ENCODE measurements around the gene ARID3C. TPM values are rescaled to one million over a fixed set of nuclear protein-coding genes. Genes with fewer than 3 reads are reported as not detected.
A peak's percentile ranks its signal among the peaks of the same experiment; 100 is the strongest.

The ARID3C gene, protein sequence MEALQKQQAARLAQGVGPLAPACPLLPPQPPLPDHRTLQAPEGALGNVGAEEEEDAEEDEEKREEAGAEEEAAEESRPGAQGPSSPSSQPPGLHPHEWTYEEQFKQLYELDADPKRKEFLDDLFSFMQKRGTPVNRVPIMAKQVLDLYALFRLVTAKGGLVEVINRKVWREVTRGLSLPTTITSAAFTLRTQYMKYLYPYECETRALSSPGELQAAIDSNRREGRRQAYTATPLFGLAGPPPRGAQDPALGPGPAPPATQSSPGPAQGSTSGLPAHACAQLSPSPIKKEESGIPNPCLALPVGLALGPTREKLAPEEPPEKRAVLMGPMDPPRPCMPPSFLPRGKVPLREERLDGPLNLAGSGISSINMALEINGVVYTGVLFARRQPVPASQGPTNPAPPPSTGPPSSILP
- under 1 TPM; 0.15 to 0.18 TPM for total RNA-seq

DNA sequence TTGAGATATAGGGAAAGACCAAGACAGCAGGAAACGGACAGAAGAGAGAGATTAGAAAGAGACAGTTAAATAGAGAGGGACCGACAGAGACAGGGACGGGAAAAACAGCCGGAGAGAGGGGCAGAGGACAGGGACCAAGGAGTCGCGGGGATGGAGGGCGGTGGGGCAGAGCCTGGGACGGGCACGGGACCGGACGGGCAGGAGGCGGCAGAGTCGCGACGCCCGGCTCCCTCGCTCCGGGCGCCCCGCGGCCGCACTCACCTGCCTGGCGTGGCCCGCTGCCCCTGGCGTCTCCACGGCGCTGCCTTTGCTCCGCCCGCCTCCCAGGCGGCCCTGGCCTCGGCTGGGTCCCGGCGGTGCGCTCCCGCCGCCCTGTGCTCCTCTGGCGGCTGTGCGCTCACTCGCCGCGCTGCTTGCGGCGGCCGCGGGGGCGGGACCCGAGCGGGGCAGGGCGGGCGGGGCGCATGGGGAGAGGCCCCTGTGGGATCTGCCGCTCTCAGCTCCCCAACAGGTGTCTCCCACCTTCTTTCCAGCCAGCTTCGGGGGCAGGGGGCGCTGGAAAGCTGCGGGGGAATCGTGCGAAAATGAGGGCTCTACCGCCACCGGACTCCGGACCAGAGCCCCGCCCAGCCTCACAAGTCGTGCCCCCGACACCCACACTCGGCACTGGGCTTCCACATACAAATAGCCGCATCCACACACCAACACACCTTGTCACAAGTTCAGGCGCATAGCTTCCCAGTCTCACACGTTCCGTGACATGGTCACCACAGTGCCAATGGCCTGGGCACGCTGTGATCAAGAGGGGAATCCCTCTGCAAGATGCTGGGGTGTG lies at the start of gene ARID3C:
Gene ARID3C (minus strand): TSS at position 411 of the 835 bp plus-strand sequence. CDS start 1,052 bp downstream, outside the sequence.
- Mint-ChIP-seq H3K27me3 (peaks cover 60% of the 10 kb centered on the region), H3K4me1 (peaks cover 17% of the 10 kb centered on the region), H3K9me3 (no peaks in the 10 kb centered on the region), H3K27ac (no peak within 1 kb of the TSS), H3K4me3 (peak within 1 kb of the TSS; percentile 71), H3K36me3 (ENCODE audit: low read depth) (peaks cover 5% of the 10 kb centered on the region)
- ChIA-PET POLR2A (interaction anchor here (1.4 to 3.8 kb wide), 3 partner anchors 8 to 18 kb away, joined by 3 to 17 read pairs (median 6); partner anchors contain the start of genes DCTN3, GALT and SIGMAR1), CTCF (interaction anchor here (0.7 to 3.4 kb wide), 5 partner anchors 9 to 18 kb away, joined by 3 to 8 read pairs (median 4); partner anchors contain the start of genes GALT, RPP25L and SIGMAR1)
- DNase-seq = peak; percentile 45

DNA sequence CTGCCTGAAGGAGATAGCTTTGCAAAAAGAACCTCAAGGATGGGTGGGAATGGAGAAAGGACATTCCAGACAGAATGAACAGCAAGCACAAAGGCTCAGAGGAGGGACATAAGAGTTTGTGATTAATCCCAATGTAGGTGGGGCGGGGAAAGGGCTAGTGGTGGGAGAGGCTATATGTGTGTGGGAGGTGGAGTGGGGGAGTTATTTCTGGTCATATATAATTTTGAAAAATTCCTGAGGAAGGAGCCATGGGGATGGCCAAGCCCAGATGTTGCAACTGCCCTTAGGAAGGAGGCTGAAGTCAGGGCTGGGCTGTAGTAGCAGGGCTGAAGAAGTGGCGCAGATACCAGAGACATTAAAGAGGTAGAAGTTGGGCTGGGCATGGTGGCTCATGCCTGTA lies 47.0 kb upstream of the ARID3C start:
- H3K27me3 Mint-ChIP-seq = no peaks in the 10 kb centered on the region
- no peak overlapping the region for H3K27ac Mint-ChIP-seq
- CTCF ChIA-PET = interaction anchor here (3.1 kb wide), 1 partner anchor 26 kb away, joined by 22 read pairs; no protein-coding TSS in a partner anchor
- H3K36me3 Mint-ChIP-seq (ENCODE audit: low read depth) = peaks cover 2% of the 10 kb centered on the region
- H3K9me3 Mint-ChIP-seq = no peaks in the 10 kb centered on the region
- H3K4me3 Mint-ChIP-seq = no peak overlapping the region
- peaks cover 2% of the 10 kb centered on the region for H3K4me1 Mint-ChIP-seq
- POLR2A ChIA-PET = interaction anchor here (1.1 to 1.3 kb wide), 2 partner anchors 11 to 12 kb away, joined by 3 read pairs; no protein-coding TSS in a partner anchor
- no peak for DNase-seq

DNA sequence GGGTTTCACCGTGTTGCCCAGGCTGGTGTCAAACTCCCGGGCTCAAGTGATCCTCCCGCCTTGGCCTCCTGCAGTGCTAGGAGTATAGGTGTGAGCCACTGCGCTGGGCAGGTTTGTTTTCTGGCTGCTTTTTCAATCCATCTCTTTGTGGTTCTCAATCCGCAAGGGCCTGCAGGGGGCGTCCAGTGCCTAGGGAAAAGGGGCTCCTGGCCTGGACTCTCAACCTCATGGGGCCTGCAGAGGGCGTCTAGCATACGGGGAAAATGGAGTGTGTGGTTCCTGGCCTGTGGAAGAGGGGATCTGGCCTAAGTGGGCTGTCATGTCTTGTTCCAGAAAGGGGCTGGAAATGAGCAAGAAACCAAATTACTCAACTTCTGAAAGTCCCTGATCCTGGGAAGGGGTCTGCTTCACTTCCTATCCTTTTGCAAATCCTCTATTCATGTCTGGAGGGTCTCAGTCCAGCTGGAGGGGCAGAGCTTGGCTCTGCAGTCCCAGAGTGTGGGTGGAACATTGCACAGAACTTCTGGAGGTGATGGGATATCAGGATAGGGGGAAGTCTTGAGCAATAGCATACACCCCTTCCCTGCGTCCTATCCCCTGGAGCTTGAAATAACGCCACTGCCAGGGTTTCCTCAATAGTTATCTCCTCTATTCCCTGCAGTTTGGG lies 46.3 kb upstream of the ARID3C start:
- CTCF ChIA-PET = interaction anchor here (3.1 kb wide), 1 partner anchor 27 kb away, joined by 22 read pairs; no protein-coding TSS in a partner anchor

DNA sequence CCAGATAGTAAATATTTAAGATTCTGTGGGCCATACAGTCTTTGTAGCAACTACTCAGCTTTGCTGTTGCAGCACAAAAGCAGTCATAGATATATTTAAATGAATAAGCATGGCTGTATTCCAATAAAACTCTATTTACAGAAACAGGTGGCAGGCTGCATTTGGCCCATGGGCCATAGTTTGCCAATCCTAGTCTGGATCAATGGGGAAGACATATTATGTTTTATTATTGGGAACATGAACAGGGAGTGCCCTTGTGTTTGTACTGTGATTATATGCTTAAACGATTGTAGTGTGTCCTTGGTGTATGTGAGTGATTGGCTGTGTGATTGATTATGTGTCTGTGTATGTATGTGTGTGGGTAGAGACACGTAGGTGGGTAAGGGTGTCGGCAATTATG lies 45.6 kb upstream of the ARID3C start:
- Mint-ChIP-seq H3K36me3 (ENCODE audit: low read depth) (peaks cover 8% of the 10 kb centered on the region), H3K9me3 (peaks cover 2% of the 10 kb centered on the region), H3K4me3 (no peak overlapping the region), H3K4me1 (peaks cover 2% of the 10 kb centered on the region), H3K27me3 (no peaks in the 10 kb centered on the region), H3K27ac (no peak overlapping the region)
- DNase-seq = no peak
- ChIA-PET POLR2A (no interaction called here), CTCF (interaction anchor here (3.1 kb wide), 1 partner anchor 28 kb away, joined by 22 read pairs; no protein-coding TSS in a partner anchor)

More for the DNA sequence above, 46.3 kb upstream of the ARID3C start:
- H3K27me3 Mint-ChIP-seq = no peaks in the 10 kb centered on the region
- H3K27ac Mint-ChIP-seq = no peak overlapping the region
- peak; percentile 46 for DNase-seq
- peaks cover 2% of the 10 kb centered on the region for H3K36me3 Mint-ChIP-seq (ENCODE audit: low read depth)
- H3K4me3 Mint-ChIP-seq = no peak overlapping the region
- peaks cover 2% of the 10 kb centered on the region for H3K4me1 Mint-ChIP-seq
- POLR2A ChIA-PET = interaction anchor here (1.1 to 1.3 kb wide), 2 partner anchors 10 to 11 kb away, joined by 3 read pairs; no protein-coding TSS in a partner anchor
- no peaks in the 10 kb centered on the region for H3K9me3 Mint-ChIP-seq

DNA sequence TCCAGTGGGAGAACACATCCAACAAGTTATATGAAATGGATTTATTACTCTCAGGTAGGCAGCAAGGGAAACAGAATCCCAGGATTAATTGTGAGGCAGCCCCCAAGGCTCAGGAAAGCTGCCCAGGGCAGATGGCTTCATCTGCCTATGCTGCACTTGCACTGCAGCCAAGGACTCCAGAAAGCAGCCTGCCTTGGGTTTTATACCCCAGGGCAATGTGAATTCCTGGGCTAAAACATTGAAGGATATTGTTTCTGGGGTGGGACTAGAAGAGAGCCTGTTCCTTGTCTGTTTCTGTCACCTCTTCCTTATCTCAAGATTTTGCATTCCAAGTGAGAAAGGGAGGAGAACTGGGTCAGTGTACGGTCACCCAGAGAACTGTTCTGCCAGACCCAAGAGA lies 42.4 kb upstream of the ARID3C start:
- no peak for DNase-seq
- peaks cover 8% of the 10 kb centered on the region for H3K9me3 Mint-ChIP-seq
- H3K4me3 Mint-ChIP-seq = no peak overlapping the region
- ChIA-PET POLR2A (no interaction called here), CTCF (interaction anchor here (1.8 kb wide), 1 partner anchor 37 kb away, joined by 5 read pairs; no protein-coding TSS in a partner anchor)
- H3K27me3 Mint-ChIP-seq = no peaks in the 10 kb centered on the region
- no peak overlapping the region for H3K27ac Mint-ChIP-seq
- H3K36me3 Mint-ChIP-seq (ENCODE audit: low read depth) = peaks cover 26% of the 10 kb centered on the region
- H3K4me1 Mint-ChIP-seq = peaks cover 12% of the 10 kb centered on the region

DNA sequence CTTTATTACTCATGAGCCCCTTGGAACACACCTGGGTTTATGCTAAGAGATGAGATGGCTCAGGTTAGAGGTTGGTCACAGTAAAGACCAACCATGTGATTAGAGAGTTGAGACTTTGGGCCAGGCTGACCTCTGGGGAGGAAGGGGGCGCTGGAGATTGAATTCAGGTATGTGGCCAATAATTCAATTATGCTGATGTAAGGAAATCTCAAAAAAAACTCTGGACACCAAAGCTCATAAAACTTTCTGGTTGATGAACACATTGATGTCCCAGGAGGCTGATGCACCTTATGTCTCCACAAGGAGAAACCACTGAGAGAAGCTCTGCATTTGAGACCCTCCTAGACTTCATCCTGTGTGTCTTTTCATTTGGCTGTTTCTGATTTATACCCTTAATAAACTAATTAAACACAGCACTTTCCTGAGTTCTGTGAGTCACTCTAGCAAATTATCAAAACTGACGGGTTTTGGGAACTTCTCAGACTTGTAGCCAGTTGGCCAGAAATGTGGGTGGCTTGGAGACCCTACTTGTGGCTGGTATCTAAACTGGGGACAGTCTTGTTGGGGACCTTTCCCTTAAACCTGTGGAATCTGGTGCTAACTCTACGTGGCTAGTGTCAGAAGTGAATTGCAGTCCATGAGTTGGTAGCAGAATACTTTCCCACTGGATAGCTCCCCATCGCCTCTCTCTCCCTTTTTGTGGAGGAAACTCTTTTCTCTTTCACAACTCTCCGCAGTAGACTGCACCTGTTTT lies 41.1 kb upstream of the ARID3C start:
- no peaks in the 10 kb centered on the region for H3K27me3 Mint-ChIP-seq
- POLR2A ChIA-PET = no interaction called here
- CTCF ChIA-PET = interaction anchor here (1.2 to 1.8 kb wide), 3 partner anchors 9 to 36 kb away, joined by 3 to 6 read pairs (median 5); no protein-coding TSS in a partner anchor
- peaks cover 17% of the 10 kb centered on the region for H3K4me1 Mint-ChIP-seq
- no peak for DNase-seq
- H3K9me3 Mint-ChIP-seq = peaks cover 8% of the 10 kb centered on the region
- no peak overlapping the region for H3K4me3 Mint-ChIP-seq
- peaks cover 28% of the 10 kb centered on the region for H3K36me3 Mint-ChIP-seq (ENCODE audit: low read depth)
- no peak overlapping the region for H3K27ac Mint-ChIP-seq

DNA sequence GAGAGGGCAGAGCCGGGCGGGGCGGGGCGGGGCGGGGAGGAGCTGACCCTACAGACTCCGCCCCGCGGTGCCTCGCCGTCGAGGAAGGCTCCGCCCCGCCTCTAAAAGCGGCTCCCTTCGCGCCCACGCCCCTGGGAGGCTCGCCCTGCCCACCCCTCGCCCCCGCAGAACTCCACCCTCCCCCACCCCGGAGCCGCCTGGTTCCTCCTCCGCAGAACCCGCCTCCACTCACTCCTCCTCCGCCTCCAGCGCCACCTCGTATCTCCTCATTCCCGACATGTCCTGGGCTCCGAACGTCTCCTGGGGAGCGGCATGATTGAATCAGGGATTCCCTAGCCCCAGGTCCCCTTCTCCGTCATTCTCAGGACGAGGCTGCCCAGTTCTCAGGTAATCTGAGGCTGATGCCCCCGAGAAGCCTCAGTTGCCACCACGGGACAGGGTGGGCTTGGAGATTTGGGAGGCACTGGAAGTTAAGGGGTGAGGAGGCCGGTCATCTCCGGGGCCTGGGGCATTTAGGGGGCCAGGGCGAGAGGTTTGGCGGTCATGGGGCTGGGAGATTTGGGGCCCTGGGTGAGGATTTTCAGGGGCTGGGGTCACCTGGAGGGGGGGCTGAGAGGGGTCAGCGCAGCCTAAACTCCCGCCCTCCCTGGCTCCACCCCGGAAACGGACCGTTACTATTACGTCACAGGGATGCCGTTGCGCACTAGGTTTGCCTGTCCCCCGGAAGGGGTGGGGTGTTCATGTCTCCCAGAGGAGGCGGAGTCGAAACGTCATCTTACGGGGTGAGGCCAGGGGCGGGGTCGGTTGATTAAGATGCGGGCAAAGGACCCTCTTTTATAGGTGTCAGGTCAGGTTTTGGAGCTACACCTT lies 36.8 kb upstream of the ARID3C start:
- Mint-ChIP-seq H3K27ac (peak overlapping the region; percentile 80), H3K27me3 (no peaks in the 10 kb centered on the region), H3K36me3 (ENCODE audit: low read depth) (peaks cover 37% of the 10 kb centered on the region), H3K4me1 (peaks cover 50% of the 10 kb centered on the region), H3K4me3 (peak overlapping the region; percentile 85), H3K9me3 (peaks cover 8% of the 10 kb centered on the region)
- ChIA-PET CTCF (interaction anchor here (0.5 to 9.6 kb wide), 6 partner anchors 17 to 598 kb away, joined by 3 to 125 read pairs (median 22); partner anchors contain the start of genes GALT, IL11RA and SIGMAR1), POLR2A (interaction anchor here (0.8 to 12.4 kb wide), 9 partner anchors 10 to 288 kb away, joined by 3 to 162 read pairs (median 3); partner anchors contain the start of genes DCTN3, DNAI1, FAM219A and GALT)
- DNase-seq = peak; percentile 93

DNA sequence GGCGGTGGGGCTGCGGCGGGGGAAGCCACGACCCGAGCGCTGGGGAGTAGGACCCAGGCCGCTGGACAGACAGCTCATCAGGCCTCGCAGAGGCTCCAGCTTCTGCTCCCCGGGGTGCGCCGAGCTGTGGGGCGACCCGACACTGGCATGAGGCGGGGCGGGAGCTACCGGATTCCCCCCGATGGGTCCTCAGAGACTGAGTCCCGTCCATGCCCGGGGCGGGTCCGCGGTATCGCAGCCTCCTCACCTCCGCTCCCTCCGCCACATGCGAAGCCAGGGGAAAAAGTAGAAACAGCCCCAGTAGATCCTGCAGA lies 36.2 kb upstream of the ARID3C start:
- ChIA-PET POLR2A (interaction anchor here (0.7 to 12.4 kb wide), 12 partner anchors 8 to 1663 kb away, joined by 3 to 162 read pairs (median 3); partner anchors contain the start of genes DCTN3, DNAI1, FAM219A and GALT), CTCF (interaction anchor here (0.5 to 9.6 kb wide), 7 partner anchors 17 to 598 kb away, joined by 3 to 125 read pairs (median 3); partner anchors contain the start of genes GALT, IL11RA and SIGMAR1)
- H3K27me3 Mint-ChIP-seq = no peaks in the 10 kb centered on the region
- H3K4me3 Mint-ChIP-seq = peak overlapping the region; percentile 85
- H3K27ac Mint-ChIP-seq = peak overlapping the region; percentile 80
- DNase-seq = no peak
- H3K9me3 Mint-ChIP-seq = peaks cover 8% of the 10 kb centered on the region
- H3K36me3 Mint-ChIP-seq (ENCODE audit: low read depth) = peaks cover 37% of the 10 kb centered on the region
- H3K4me1 Mint-ChIP-seq = peaks cover 50% of the 10 kb centered on the region

DNA sequence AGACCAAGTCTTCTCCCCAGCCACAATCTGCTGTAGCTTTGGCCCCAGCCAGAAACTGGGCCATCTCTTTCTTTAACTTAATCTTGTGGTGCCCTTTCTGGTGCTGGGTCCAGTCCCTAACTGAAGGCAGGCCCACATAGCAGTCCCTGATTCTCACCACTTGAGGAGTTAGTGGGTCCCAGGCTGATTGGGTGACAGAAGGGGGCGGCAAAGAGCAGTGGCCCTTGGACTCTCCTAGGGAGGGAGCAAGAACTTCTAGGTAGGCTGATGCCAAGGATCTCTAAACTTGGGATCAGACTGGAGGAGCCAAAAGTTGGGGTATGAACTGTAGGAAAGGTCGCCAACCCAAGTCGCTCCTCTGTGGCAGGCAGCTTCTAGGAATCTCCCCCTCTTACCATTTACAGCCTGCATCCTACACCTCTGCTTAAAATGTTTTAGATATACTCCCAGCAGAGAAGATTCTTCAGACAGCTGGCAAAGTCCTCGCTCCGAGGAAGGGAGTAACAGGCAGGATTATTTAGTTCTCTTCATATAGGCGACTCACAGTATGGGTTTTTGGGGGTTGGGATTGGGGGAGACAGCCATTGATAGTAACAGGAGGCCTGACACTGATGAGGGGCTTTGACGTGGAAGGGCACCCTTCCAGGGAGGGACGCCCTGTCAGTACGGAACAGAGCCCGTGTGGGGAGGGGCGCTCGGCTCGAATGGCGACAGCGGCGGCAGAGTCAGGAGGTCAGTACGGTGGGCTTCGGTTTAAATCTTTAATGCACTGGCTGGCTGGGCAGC lies 35.6 kb upstream of the ARID3C start:
- H3K27me3 Mint-ChIP-seq = no peaks in the 10 kb centered on the region
- ChIA-PET CTCF (interaction anchor here (0.6 to 9.6 kb wide), 6 partner anchors 16 to 41 kb away, joined by 3 to 125 read pairs (median 22); partner anchors contain the start of genes GALT, IL11RA and SIGMAR1), POLR2A (interaction anchor here (0.7 to 12.4 kb wide), 13 partner anchors 8 to 1663 kb away, joined by 3 to 162 read pairs (median 3); partner anchors contain the start of genes DCTN3, DNAI1, FAM219A and GALT)
- H3K4me3 Mint-ChIP-seq = peak overlapping the region; percentile 85
- peaks cover 6% of the 10 kb centered on the region for H3K9me3 Mint-ChIP-seq
- peaks cover 50% of the 10 kb centered on the region for H3K4me1 Mint-ChIP-seq
- DNase-seq = peak; percentile 82
- H3K27ac Mint-ChIP-seq = peak overlapping the region; percentile 80
- peaks cover 33% of the 10 kb centered on the region for H3K36me3 Mint-ChIP-seq (ENCODE audit: low read depth)

DNA sequence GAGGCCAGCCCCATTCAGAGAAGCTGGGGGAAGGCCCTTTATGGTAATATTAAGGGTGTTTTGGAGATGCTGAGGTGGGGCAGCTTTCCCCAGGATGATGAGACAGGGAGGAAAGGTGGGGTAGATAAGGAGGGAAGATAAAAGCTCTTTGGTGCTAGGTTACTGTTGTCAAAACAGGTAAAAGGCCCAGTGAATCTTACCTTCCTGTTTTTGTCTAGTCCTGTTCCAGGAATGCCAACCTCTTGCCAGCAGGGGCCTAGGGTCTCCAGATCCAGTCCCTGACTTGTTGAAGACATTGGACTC lies 34.4 kb upstream of the ARID3C start:
- Mint-ChIP-seq H3K27me3 (no peaks in the 10 kb centered on the region), H3K9me3 (no peaks in the 10 kb centered on the region), H3K36me3 (ENCODE audit: low read depth) (peaks cover 20% of the 10 kb centered on the region), H3K27ac (peak overlapping the region; percentile 80), H3K4me3 (peak overlapping the region; percentile 35), H3K4me1 (peaks cover 50% of the 10 kb centered on the region)
- no peak for DNase-seq
- POLR2A ChIA-PET = interaction anchor here (0.7 to 12.4 kb wide), 6 partner anchors 10 to 448 kb away, joined by 3 to 162 read pairs (median 12); partner anchors contain the start of genes GALT, IL11RA and SIGMAR1
- CTCF ChIA-PET = interaction anchor here (0.8 to 9.6 kb wide), 5 partner anchors 15 to 1527 kb away, joined by 3 to 125 read pairs (median 40); partner anchors contain the start of genes CLTA, GALT, IL11RA and RPP25L

Data from activated CD4-positive, alpha-beta memory T cell treated with anti-CD3 and anti-CD28 coated beads, Interleukin-2, amount 10 ng/mL, durations not matched to agents 7 days and 5 days (primary cell).